Keratinocyte (primary cell): Measurements from ENCODE around the gene SLC16A7. TPM values are rescaled to one million over a fixed set of nuclear protein-coding genes. Genes with fewer than 3 reads are reported as not detected.

Source experiments
- DNase-seq: peaks from one replicate; pipeline ENCODE4 v3.0.0-alpha.2; 2011; ENCODE audit warnings: low read depth, missing footprints, low spot score
- FAIRE-seq: peaks from 2 replicates; lab custom pipeline; 2011; peaks lifted over from hg19 to GRCh38; lab: Jason Lieb, UNC
- H2AFZ ChIP-seq: 2 replicates; pipeline ENCODE4 v1.6.0; 2012; ENCODE audit warnings: low read length, control low read depth, inconsistent platforms; ENCODE audit not compliant: control insufficient read depth
- H3K27ac ChIP-seq: 2 replicates; pipeline ENCODE4 v1.5.1; 2011; ENCODE audit warnings: low read length; ENCODE audit not compliant: control insufficient read depth, insufficient read depth
- H3K27me3 ChIP-seq: 3 replicates; pipeline ENCODE4 v1.6.0; 2011; ENCODE audit warnings: low read length; ENCODE audit not compliant: control insufficient read depth, insufficient read depth; ENCODE audit errors: extremely low read depth
- H3K36me3 ChIP-seq, 2 experiments: 2 replicates in 1 of 2; 3 replicates in 1 of 2; pipeline ENCODE4 v1.5.1; 2011; ENCODE audit warnings: low read length in 2 of 2, mild to moderate bottlenecking in 1 of 2; ENCODE audit not compliant: control insufficient read depth in 2 of 2, insufficient read depth in 2 of 2; ENCODE audit errors: extremely low read depth in 1 of 2
- H3K4me1 ChIP-seq: 3 replicates; pipeline ENCODE4 v1.5.1; 2011; ENCODE audit warnings: low read length; ENCODE audit not compliant: control insufficient read depth, insufficient read depth; ENCODE audit errors: extremely low read depth
- H3K4me2 ChIP-seq: 3 replicates; pipeline ENCODE4 v1.6.0; 2011; ENCODE audit warnings: low read depth, low read length; ENCODE audit not compliant: control insufficient read depth, insufficient read depth; ENCODE audit errors: extremely low read depth
- H3K4me3 ChIP-seq, 3 experiments: fragments of 200-600 bp in 1 of 3; sonication (generic) in 1 of 3; 2 replicates in 2 of 3; 3 replicates in 1 of 3; pipeline ENCODE4 v1.5.1; 2011 to 2016; ENCODE audit warnings: low read length in 3 of 3, mild to moderate bottlenecking in 3 of 3, control low read depth in 2 of 3, inconsistent platforms in 1 of 3, low read depth in 1 of 3, mixed read lengths in 1 of 3, mixed run types in 1 of 3, moderate library complexity in 1 of 3; ENCODE audit not compliant: control insufficient read depth in 2 of 3, insufficient read depth in 2 of 3; ENCODE audit errors: extremely low read depth in 1 of 3
- H3K79me2 ChIP-seq: 2 replicates; pipeline ENCODE4 v1.6.0; 2012; ENCODE audit warnings: low read length; ENCODE audit not compliant: control insufficient read depth, insufficient read depth
- H3K9ac ChIP-seq: 3 replicates; pipeline ENCODE4 v1.6.0; 2011; ENCODE audit warnings: low read length; ENCODE audit not compliant: control insufficient read depth, insufficient read depth; ENCODE audit errors: extremely low read depth
- H3K9me1 ChIP-seq: 3 replicates; pipeline ENCODE4 v1.6.0; 2011; ENCODE audit warnings: low read length; ENCODE audit not compliant: control insufficient read depth, insufficient read depth; ENCODE audit errors: extremely low read depth
- H3K9me3 ChIP-seq: 2 replicates; pipeline ENCODE4 v1.5.1; 2012; ENCODE audit warnings: low read depth, low read length; ENCODE audit not compliant: control insufficient read depth
- H4K20me1 ChIP-seq: 3 replicates; pipeline ENCODE4 v1.6.0; 2011; ENCODE audit warnings: low read length; ENCODE audit not compliant: control insufficient read depth, insufficient read depth; ENCODE audit errors: extremely low read depth
- CTCF ChIP-seq, 3 experiments: IDR thresholded peaks in 1 of 3; conservative IDR thresholded peaks in 1 of 3; optimal IDR thresholded peaks in 1 of 3; 2 replicates in 2 of 3; 3 replicates in 1 of 3; pipeline versions ENCODE3 to v1.5.1; 2011; ENCODE audit warnings: low read length in 3 of 3, mild to moderate bottlenecking in 3 of 3, moderate library complexity in 2 of 3, control low read depth in 1 of 3, inconsistent platforms in 1 of 3; ENCODE audit not compliant: insufficient read depth in 2 of 3; ENCODE audit errors: extremely low read depth in 1 of 3
- EZH2 ChIP-seq: IDR thresholded peaks from one replicate; pipeline ENCODE4 v1.6.1; 2012; ENCODE audit warnings: inconsistent platforms, mild to moderate bottlenecking, low read length, moderate library complexity
- dilution Hi-C: fragments of 300-500 bp; cut with MboI; formaldehyde crosslinking; loops from one replicate; pipeline ENCODE4 v1.7.0; 2020; ENCODE audit warnings: low sequenced_read_pairs; ENCODE audit not compliant: extremely low pct_ligation_motif_present
- polyA plus RNA-seq, 5 experiments: library from polyadenylated mRNA; depleted of rRNA in 3 of 5; stranded (reverse) in 3 of 5; stranded (forward) in 1 of 5; unstranded in 1 of 5; fragments of >200 nt; gene quantifications; 1 replicate in 1 of 5; 2 replicates in 3 of 5; 3 replicates in 1 of 5; pipeline versions ENCODE4 v1.2.1 to v1.2.3, GENCODE V29; 2011 to 2012; ENCODE audit warnings: missing spikeins in 2 of 5, low read depth in 1 of 5, low replicate concordance in 1 of 5

SLC16A7 gene
- polyA plus RNA-seq, 1 donor (not counting 4 experiments of a cell fraction or from before 2014, with no cell fraction given) = 0.87 TPM

GRCh38 chr12:59597385-59597781 is 1.6 kb downstream of the SLC16A7 start:
- peaks cover 15% of the 10 kb centered on the region for H3K4me1 ChIP-seq
- no peaks in the 10 kb centered on the region for H4K20me1 ChIP-seq
- no peaks in the 10 kb centered on the region for H3K36me3 ChIP-seq
- H3K4me2 ChIP-seq = peak overlapping the region; percentile 79
- H3K4me3 ChIP-seq = peak overlapping the region in 1 of 3 experiments; percentile 60
- H3K27me3 ChIP-seq = no peaks in the 10 kb centered on the region
- TF ChIP-seq CTCF (optimal IDR thresholded peaks at IDR 0.05 in 1 of 3, IDR thresholded peaks at IDR 0.05 in 1 of 3, conservative IDR thresholded peaks at IDR 0.05 in 1 of 3; ENCODE audit: extremely low read depth in 1 of 3, insufficient read depth in 2 of 3, low read length in 3 of 3) (no peak), EZH2 (no peak)
- FAIRE-seq = peak; percentile 71
- DNase-seq = peak; percentile 35
- H3K27ac ChIP-seq = no peak overlapping the region
- dilution Hi-C loops = no loop called here
- no peak overlapping the region for H2AFZ ChIP-seq
- peak overlapping the region; percentile 49 for H3K9ac ChIP-seq
- H3K79me2 ChIP-seq = no peaks in the 10 kb centered on the region
- H3K9me1 ChIP-seq = no peaks in the 10 kb centered on the region
- H3K9me3 ChIP-seq = no peaks in the 10 kb centered on the region

- Histone ChIP-seq H2AFZ (no peak overlapping the region), H3K27ac (no peak overlapping the region), H3K9ac (no peak overlapping the region), H3K4me3 (no peak overlapping the region), H3K36me3 (no peaks in the 10 kb centered on the region), H3K27me3 (no peaks in the 10 kb centered on the region), H3K4me1 (peaks cover 10% of the 10 kb centered on the region), H3K4me2 (no peak overlapping the region), H4K20me1 (no peaks in the 10 kb centered on the region), H3K79me2 (no peaks in the 10 kb centered on the region), H3K9me1 (no peaks in the 10 kb centered on the region), H3K9me3 (no peaks in the 10 kb centered on the region)
- dilution Hi-C loops = no loop called here
- DNase-seq (no peak), FAIRE-seq (no peak)
- no peak for TF ChIP-seq CTCF (optimal IDR thresholded peaks at IDR 0.05 in 1 of 3, IDR thresholded peaks at IDR 0.05 in 1 of 3, conservative IDR thresholded peaks at IDR 0.05 in 1 of 3; ENCODE audit: extremely low read depth in 1 of 3, insufficient read depth in 2 of 3, low read length in 3 of 3)
- no peak for TF ChIP-seq EZH2
Observed at GRCh38 chr12:59600171-59600570, 4.3 kb downstream of the SLC16A7 start.
